Spleen (tissue), 7 donors: Measurements from ENCODE around the gene SYNRG.

Experiments used
- POLR2A ChIP-seq, 3 donors: fragments of 450-650 bp; IDR thresholded peaks; one replicate each; pipeline ENCODE4 v1.5.1; 2017; ENCODE audit warnings: antibody characterized with exemption in 3 of 3, mild to moderate bottlenecking in 1 of 3
- POLR2AphosphoS5 ChIP-seq, 3 donors: sonication (generic); formaldehyde crosslinking; IDR thresholded peaks; one replicate each; pipeline ENCODE4 v1.5.1; 2017; ENCODE audit warnings: antibody characterized with exemption in 3 of 3
- TF ChIP-seq, protein P1 (sequence below), 11 experiments: fragments of 200-600 bp in 7 of 11; fragments of 450-650 bp in 4 of 11; sonication (generic) in 4 of 11; IDR thresholded peaks in 8 of 11; conservative IDR thresholded peaks in 3 of 11; 1 replicate in 7 of 11; 2 replicates in 4 of 11; pipeline versions ENCODE4 v1.4.0 to v1.8.0; 2016 to 2021; ENCODE audit warnings: antibody characterized with exemption in 11 of 11, inconsistent platforms in 4 of 11, mild to moderate bottlenecking in 1 of 11
- donor health status: DM: no; HTN: no; CAD: no; lungs with moderate emphysema.
- donor health status: DM: no; HTN: no; CAD: no.
- donor health status: DM: no; HTN: no; CAD: no.

DNA sequence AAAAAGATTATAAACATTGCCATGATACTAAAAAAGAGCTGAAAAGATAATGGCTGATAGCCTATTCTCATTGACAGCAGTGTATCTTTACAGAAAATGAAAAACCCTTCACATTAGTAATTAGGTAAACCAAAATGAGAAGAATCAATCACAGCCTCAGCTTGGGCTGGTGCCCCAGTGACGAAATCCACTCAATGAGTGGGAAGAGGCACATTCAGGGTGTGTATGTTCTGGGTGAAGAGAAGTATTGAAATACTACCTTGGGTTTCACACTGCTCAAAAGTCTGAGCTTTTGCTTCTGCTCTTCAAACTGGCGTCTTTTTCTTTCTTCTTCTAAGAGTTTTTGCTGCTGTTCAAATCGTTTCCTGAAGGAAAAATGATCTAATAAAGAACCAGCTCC lies 24.2 kb downstream of the SYNRG start:
- TF ChIP-seq, protein P1, sequence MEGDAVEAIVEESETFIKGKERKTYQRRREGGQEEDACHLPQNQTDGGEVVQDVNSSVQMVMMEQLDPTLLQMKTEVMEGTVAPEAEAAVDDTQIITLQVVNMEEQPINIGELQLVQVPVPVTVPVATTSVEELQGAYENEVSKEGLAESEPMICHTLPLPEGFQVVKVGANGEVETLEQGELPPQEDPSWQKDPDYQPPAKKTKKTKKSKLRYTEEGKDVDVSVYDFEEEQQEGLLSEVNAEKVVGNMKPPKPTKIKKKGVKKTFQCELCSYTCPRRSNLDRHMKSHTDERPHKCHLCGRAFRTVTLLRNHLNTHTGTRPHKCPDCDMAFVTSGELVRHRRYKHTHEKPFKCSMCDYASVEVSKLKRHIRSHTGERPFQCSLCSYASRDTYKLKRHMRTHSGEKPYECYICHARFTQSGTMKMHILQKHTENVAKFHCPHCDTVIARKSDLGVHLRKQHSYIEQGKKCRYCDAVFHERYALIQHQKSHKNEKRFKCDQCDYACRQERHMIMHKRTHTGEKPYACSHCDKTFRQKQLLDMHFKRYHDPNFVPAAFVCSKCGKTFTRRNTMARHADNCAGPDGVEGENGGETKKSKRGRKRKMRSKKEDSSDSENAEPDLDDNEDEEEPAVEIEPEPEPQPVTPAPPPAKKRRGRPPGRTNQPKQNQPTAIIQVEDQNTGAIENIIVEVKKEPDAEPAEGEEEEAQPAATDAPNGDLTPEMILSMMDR (IDR thresholded peaks at IDR 0.05 in 8 of 11, conservative IDR thresholded peaks at IDR 0.05 in 3 of 11) = no peak
- TF ChIP-seq POLR2A (IDR thresholded peaks at IDR 0.05) (no peak), POLR2AphosphoS5 (IDR thresholded peaks at IDR 0.05) (no peak)
